CD14-positive monocyte (primary cell): Measurements from ENCODE around the gene ANGEL2. TPM values are rescaled to one million over a fixed set of nuclear protein-coding genes. Genes with fewer than 3 reads are reported as not detected.
"Not testable (repeated sequence)": the region's sequence is repeated elsewhere in the genome, so short reads cannot be mapped to it uniquely, and the experiment has no call there.

Experiments used
- DNase-seq, 3 donors: peaks; one replicate each; pipeline ENCODE4 v3.0.0-alpha.2; 2011 to 2022
- H2AFZ ChIP-seq: 2 replicates; pipeline ENCODE4 v1.6.0; 2012; ENCODE audit warnings: mild to moderate bottlenecking, low read depth, low read length, inconsistent platforms; ENCODE audit not compliant: insufficient read depth, poor library complexity, severe bottlenecking
- H3K27ac ChIP-seq, 2 donors: 1 replicate in 1 of 2; 2 replicates in 1 of 2; pipeline ENCODE4 v1.5.1; 2012 to 2013; ENCODE audit warnings: low read length in 2 of 2, control low read depth in 1 of 2, inconsistent platforms in 1 of 2, low read depth in 1 of 2, mild to moderate bottlenecking in 1 of 2
- H3K27me3 ChIP-seq, 2 donors: one replicate each; pipeline versions ENCODE4 v1.6.0 to v1.6.1; 2011 to 2013; ENCODE audit warnings: low read length in 2 of 2; ENCODE audit not compliant: control insufficient read depth in 2 of 2, insufficient read depth in 2 of 2
- H3K36me3 ChIP-seq, 2 donors: replicated peaks in 1 of 2; 1 replicate in 1 of 2; 2 replicates in 1 of 2; pipeline versions ENCODE4 v1.5.1 to v1.6.1; 2012 to 2013; ENCODE audit warnings: low read length in 2 of 2, control low read depth in 1 of 2, inconsistent platforms in 1 of 2, mild to moderate bottlenecking in 1 of 2; ENCODE audit not compliant: insufficient read depth in 2 of 2, control insufficient read depth in 1 of 2
- H3K4me1 ChIP-seq, 2 donors: 1 replicate in 1 of 2; 2 replicates in 1 of 2; pipeline versions ENCODE4 v1.5.1 to v1.6.1; 2012 to 2013; ENCODE audit warnings: low read length in 2 of 2, control low read depth in 1 of 2, inconsistent platforms in 1 of 2, mild to moderate bottlenecking in 1 of 2, moderate library complexity in 1 of 2; ENCODE audit not compliant: insufficient read depth in 2 of 2, control insufficient read depth in 1 of 2
- H3K4me2 ChIP-seq: replicated peaks from 2 replicates; pipeline ENCODE3; 2012; ENCODE audit warnings: low read length, moderate library complexity, mild to moderate bottlenecking; ENCODE audit not compliant: poor library complexity, severe bottlenecking; ENCODE audit errors: extremely low read depth
- H3K4me3 ChIP-seq, 3 experiments: fragments of 200-600 bp in 1 of 3; sonication (generic) in 1 of 3; replicated peaks in 1 of 3; 1 replicate in 2 of 3; 2 replicates in 1 of 3; pipeline ENCODE4 v1.5.1; 2011 to 2013; ENCODE audit warnings: low read length in 3 of 3, mild to moderate bottlenecking in 3 of 3, control low read depth in 2 of 3, low read depth in 2 of 3, inconsistent platforms in 1 of 3, moderate library complexity in 1 of 3
- H3K79me2 ChIP-seq: 2 replicates; pipeline ENCODE4 v1.6.0; 2012; ENCODE audit warnings: mild to moderate bottlenecking, control low read depth, inconsistent platforms, low read length, moderate library complexity; ENCODE audit not compliant: insufficient read depth
- H3K9ac ChIP-seq: 2 replicates; pipeline ENCODE4 v1.6.0; 2017; ENCODE audit warnings: low read length, mild to moderate bottlenecking; ENCODE audit not compliant: insufficient read depth, poor library complexity, severe bottlenecking
- H3K9me3 ChIP-seq, 2 donors: replicated peaks in 1 of 2; 1 replicate in 1 of 2; 2 replicates in 1 of 2; pipeline versions ENCODE4 v1.5.1 to v1.6.1; 2012 to 2013; ENCODE audit warnings: low read length in 2 of 2, control low read depth in 1 of 2; ENCODE audit not compliant: control insufficient read depth in 1 of 2, insufficient read depth in 1 of 2
- H4K20me1 ChIP-seq: 2 replicates; pipeline ENCODE4 v1.6.0; 2012; ENCODE audit warnings: mild to moderate bottlenecking, low read length, control low read depth, moderate library complexity; ENCODE audit not compliant: insufficient read depth
- H3K27ac Mint-ChIP-seq, 7 donors: one replicate each; pipeline ENCODE4 v1.8.0; 2020; ENCODE audit warnings: mild to moderate bottlenecking in 7 of 7, mixed read lengths in 7 of 7, moderate library complexity in 6 of 7, inconsistent platforms in 2 of 7
- H3K27me3 Mint-ChIP-seq, 3 donors: one replicate each; pipeline ENCODE4 v1.8.0; 2021 to 2022; ENCODE audit warnings: low read depth in 3 of 3, mild to moderate bottlenecking in 3 of 3, mixed read lengths in 3 of 3, moderate library complexity in 3 of 3, inconsistent platforms in 1 of 3
- H3K36me3 Mint-ChIP-seq, 2 donors: one replicate each; pipeline ENCODE4 v1.8.0; 2020; ENCODE audit warnings: mixed read lengths in 2 of 2, inconsistent platforms in 1 of 2, mild to moderate bottlenecking in 1 of 2
- H3K4me1 Mint-ChIP-seq: one replicate; pipeline ENCODE4 v1.8.0; 2020; ENCODE audit warnings: mild to moderate bottlenecking, mixed read lengths
- H3K4me3 Mint-ChIP-seq, 2 donors: one replicate each; pipeline ENCODE4 v1.8.0; 2020; ENCODE audit warnings: mild to moderate bottlenecking in 2 of 2, mixed read lengths in 2 of 2, moderate library complexity in 1 of 2
- H3K9me3 Mint-ChIP-seq, 7 donors: one replicate each; pipeline ENCODE4 v1.8.0; 2020 to 2022; ENCODE audit warnings: mixed read lengths in 7 of 7, mild to moderate bottlenecking in 6 of 7, moderate library complexity in 6 of 7, inconsistent platforms in 2 of 7
- WGBS: methylation state at CpG from one replicate; pipeline ENCODE4 v1.1.5; 2013; ENCODE audit warnings: missing lambda C conversion rate; ENCODE audit not compliant: insufficient coverage; 5-methylcytosine and 5-hydroxymethylcytosine counted together
- intact Hi-C, 2 donors: fragments of 100-400 bp; cut with micrococcal nuclease; formaldehyde crosslinking; loops; one replicate each; pipeline versions ENCODE4 v1.15.0 to v1.15.1; 2023
- polyA plus RNA-seq, 3 donors: library from polyadenylated mRNA; depleted of rRNA in 1 of 3; unstranded in 2 of 3; stranded (reverse) in 1 of 3; fragments of 300-500 nt in 2 of 3; fragments of >200 nt in 1 of 3; fragmentation: Illumina TruSeq in 2 of 3; gene quantifications; 1 replicate in 2 of 3; 2 replicates in 1 of 3; pipeline ENCODE4 v1.2.3, GENCODE V29; 2012 to 2021
- TF ChIP-seq, protein P1 (sequence below): fragments of 200-600 bp; IDR thresholded peaks from one replicate; pipeline ENCODE4 v1.8.0; 2022; ENCODE audit warnings: antibody characterized with exemption, mild to moderate bottlenecking

ANGEL2 gene
- polyA plus RNA-seq, 3 donors: 17.5 to 29.0 (median 18.3) TPM

- peaks cover 55 to 74% of the 10 kb centered on the region in 2 donors for H3K36me3 Mint-ChIP-seq
- TF ChIP-seq, protein P1, sequence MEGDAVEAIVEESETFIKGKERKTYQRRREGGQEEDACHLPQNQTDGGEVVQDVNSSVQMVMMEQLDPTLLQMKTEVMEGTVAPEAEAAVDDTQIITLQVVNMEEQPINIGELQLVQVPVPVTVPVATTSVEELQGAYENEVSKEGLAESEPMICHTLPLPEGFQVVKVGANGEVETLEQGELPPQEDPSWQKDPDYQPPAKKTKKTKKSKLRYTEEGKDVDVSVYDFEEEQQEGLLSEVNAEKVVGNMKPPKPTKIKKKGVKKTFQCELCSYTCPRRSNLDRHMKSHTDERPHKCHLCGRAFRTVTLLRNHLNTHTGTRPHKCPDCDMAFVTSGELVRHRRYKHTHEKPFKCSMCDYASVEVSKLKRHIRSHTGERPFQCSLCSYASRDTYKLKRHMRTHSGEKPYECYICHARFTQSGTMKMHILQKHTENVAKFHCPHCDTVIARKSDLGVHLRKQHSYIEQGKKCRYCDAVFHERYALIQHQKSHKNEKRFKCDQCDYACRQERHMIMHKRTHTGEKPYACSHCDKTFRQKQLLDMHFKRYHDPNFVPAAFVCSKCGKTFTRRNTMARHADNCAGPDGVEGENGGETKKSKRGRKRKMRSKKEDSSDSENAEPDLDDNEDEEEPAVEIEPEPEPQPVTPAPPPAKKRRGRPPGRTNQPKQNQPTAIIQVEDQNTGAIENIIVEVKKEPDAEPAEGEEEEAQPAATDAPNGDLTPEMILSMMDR: no peak
These were observed 20.7 kb downstream of the ANGEL2 start for GRCh38 chr1:212994926-212995325.

GRCh38 chr1:212993960-212994359, 21.7 kb downstream of the ANGEL2 start:
- H2AFZ ChIP-seq, H3K4me1 Mint-ChIP-seq, H3K9me3 ChIP-seq, H3K9me3 Mint-ChIP-seq, H3K27ac Mint-ChIP-seq, H4K20me1 ChIP-seq, DNase-seq, H3K4me3 Mint-ChIP-seq, H3K4me3 ChIP-seq, H3K9ac ChIP-seq, H3K27me3 ChIP-seq, H3K4me1 ChIP-seq, H3K27me3 Mint-ChIP-seq, H3K4me2 ChIP-seq, H3K27ac ChIP-seq, H3K79me2 ChIP-seq: not testable (repeated sequence)
- peaks cover 53 to 76% of the 10 kb centered on the region in 2 donors for H3K36me3 Mint-ChIP-seq
- WGBS: 93% methylated on average over 3 of the region's 8 CpGs
- H3K36me3 ChIP-seq: peaks cover 72 to 85% of the 10 kb centered on the region in 2 donors
- intact Hi-C loops: loop anchor here (10.0 kb wide), 1 partner anchor 539 kb away; no protein-coding TSS in a partner anchor

More at GRCh38 chr1:212994926-212995325, 20.7 kb downstream of the ANGEL2 start:
- no peaks in the 10 kb centered on the region for H3K9me3 ChIP-seq
- no peaks in the 10 kb centered on the region for H3K9me3 Mint-ChIP-seq
- no peak overlapping the region for H3K4me3 Mint-ChIP-seq
- no peaks in the 10 kb centered on the region for H4K20me1 ChIP-seq
- no peak overlapping the region for H3K4me2 ChIP-seq
- no peak for DNase-seq
- H3K27me3 ChIP-seq: no peaks in the 10 kb centered on the region
- H2AFZ ChIP-seq: no peak overlapping the region
- no peaks in the 10 kb centered on the region for H3K79me2 ChIP-seq
- H3K27ac ChIP-seq: no peak overlapping the region
- intact Hi-C loops: loop anchor here (1.0 to 10.0 kb wide), 2 partner anchors 330 to 540 kb away; no protein-coding TSS in a partner anchor
- H3K4me1 Mint-ChIP-seq: no peaks in the 10 kb centered on the region
- no CpG with 5 or more reads among the region's 3 CpGs for WGBS
- no peak overlapping the region for H3K4me3 ChIP-seq
- H3K27ac Mint-ChIP-seq: no peak overlapping the region
- no peaks in the 10 kb centered on the region for H3K27me3 Mint-ChIP-seq
- H3K4me1 ChIP-seq: no peaks in the 10 kb centered on the region
- no peak overlapping the region for H3K9ac ChIP-seq
- peaks cover 76 to 85% of the 10 kb centered on the region in 2 donors for H3K36me3 ChIP-seq
